Left lung (tissue), 10 donors: Measurements from ENCODE around the gene GUCA2B. TPM values are rescaled to one million over a fixed set of nuclear protein-coding genes. Genes with fewer than 3 reads are reported as not detected.

Experiments
- ATAC-seq: fragments of 200-7000 bp; cut with Tn5 transposase; one replicate; pipeline ENCODE4 v1.9.1; 2020; ENCODE audit warnings: moderate library complexity
- DNase-seq, 4 donors: peaks; one replicate each; pipeline ENCODE4 v3.0.0-alpha.2; 2013 to 2020
- H3K27ac ChIP-seq, 2 donors: fragments of 200-600 bp; sonication (generic) in 1 of 2; one replicate each; pipeline versions ENCODE4 v1.5.0 to v1.8.0; 2020 to 2021
- H3K27me3 ChIP-seq, 2 donors: fragments of 200-600 bp; sonication (generic) in 1 of 2; one replicate each; pipeline versions ENCODE4 v1.5.0 to v1.8.0; 2020 to 2021
- H3K36me3 ChIP-seq, 2 donors: fragments of 200-600 bp; sonication (generic) in 1 of 2; one replicate each; pipeline versions ENCODE4 v1.5.0 to v1.8.0; 2020 to 2021
- H3K4me1 ChIP-seq, 2 donors: fragments of 200-600 bp; one replicate each; pipeline ENCODE4 v1.8.0; 2021
- H3K4me3 ChIP-seq, 2 donors: fragments of 200-600 bp; sonication (generic) in 1 of 2; one replicate each; pipeline versions ENCODE4 v1.5.0 to v1.8.0; 2020 to 2021; ENCODE audit warnings: mild to moderate bottlenecking in 1 of 2
- H3K9me3 ChIP-seq, 2 donors: fragments of 200-600 bp; sonication (generic) in 1 of 2; one replicate each; pipeline versions ENCODE4 v1.5.0 to v1.8.0; 2020 to 2021
- intact Hi-C, 2 donors: fragments of 100-400 bp; cut with DNase I; formaldehyde crosslinking; loops; one replicate each; pipeline versions ENCODE4 v1.11.2 to v1.14.2; 2022
- polyA plus RNA-seq, 6 donors: library from polyadenylated mRNA; unstranded; fragments of 120-200 nt; gene quantifications; one replicate each; pipeline ENCODE4 v1.2.1, GENCODE V29; 2013; ENCODE audit not compliant: insufficient read length in 6 of 6
- total RNA-seq, 2 donors: library from RNA; stranded (reverse); fragmentation: NEBNext Ultra II Directional; extraction: Animal tissue kit (Norgen Biotek cat#: 25700); gene quantifications; one replicate each; pipeline ENCODE4 v1.2.1, GENCODE V29; 2021
- TF ChIP-seq, protein P1 (sequence below), 2 donors: fragments of 200-600 bp; sonication (generic) in 1 of 2; IDR thresholded peaks; one replicate each; pipeline versions ENCODE4 v1.5.0 to v1.8.0; 2021; ENCODE audit warnings: antibody characterized with exemption in 2 of 2
- donor health status: DM: no; HTN: yes; CAD: no.
- donor health status: DM: no; HTN: no; CAD: no.

Gene GUCA2B
- total and polyA plus RNA-seq, 8 donors = not detected

DNA sequence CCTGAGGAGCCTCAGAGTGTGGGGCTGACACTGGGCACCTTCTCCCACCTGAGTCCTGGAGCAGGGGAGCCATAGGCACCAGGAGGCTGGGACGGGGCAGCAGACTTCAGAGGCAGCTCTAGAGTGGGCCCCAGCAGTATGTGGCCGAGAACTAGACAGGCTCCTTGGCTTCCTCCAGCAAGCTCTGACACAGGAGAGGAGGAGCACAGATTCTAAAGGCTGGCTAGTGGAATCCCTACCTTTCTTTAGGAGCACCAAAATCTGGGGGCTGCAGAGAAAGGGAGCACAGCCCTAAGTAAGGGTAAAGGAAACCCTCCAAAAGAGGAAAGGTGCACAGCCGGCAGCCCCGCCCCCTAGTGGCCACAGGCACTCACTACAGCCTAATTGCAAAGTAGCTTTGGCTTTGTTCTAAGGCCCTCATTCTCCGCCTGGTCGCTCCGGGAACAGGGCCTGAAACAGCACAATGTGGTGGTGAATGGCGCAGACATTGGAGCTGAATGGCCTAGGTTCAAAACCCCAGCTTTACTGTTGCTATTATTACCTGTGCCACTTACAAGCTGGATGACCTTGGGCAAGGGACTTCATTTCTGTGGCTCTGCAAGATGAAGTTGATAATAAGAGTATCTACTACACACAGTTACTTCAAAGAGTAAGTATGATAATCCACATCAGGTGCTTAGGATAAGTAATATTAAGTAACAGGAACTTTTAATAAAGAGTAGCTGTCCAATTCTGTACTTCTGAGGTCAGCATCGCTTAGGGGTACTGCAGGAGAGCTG is 20.1 kb downstream of the GUCA2B start:
- ATAC-seq (peak; percentile 65), DNase-seq (peak in 3 of 4 donors; percentile 42 to 89 (median 64))
- no peaks in the 10 kb centered on the region for H3K36me3 ChIP-seq
- TF ChIP-seq, protein P1, sequence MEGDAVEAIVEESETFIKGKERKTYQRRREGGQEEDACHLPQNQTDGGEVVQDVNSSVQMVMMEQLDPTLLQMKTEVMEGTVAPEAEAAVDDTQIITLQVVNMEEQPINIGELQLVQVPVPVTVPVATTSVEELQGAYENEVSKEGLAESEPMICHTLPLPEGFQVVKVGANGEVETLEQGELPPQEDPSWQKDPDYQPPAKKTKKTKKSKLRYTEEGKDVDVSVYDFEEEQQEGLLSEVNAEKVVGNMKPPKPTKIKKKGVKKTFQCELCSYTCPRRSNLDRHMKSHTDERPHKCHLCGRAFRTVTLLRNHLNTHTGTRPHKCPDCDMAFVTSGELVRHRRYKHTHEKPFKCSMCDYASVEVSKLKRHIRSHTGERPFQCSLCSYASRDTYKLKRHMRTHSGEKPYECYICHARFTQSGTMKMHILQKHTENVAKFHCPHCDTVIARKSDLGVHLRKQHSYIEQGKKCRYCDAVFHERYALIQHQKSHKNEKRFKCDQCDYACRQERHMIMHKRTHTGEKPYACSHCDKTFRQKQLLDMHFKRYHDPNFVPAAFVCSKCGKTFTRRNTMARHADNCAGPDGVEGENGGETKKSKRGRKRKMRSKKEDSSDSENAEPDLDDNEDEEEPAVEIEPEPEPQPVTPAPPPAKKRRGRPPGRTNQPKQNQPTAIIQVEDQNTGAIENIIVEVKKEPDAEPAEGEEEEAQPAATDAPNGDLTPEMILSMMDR (IDR thresholded peaks at IDR 0.05) = peak; percentile 95 to 97
- no peaks in the 10 kb centered on the region for H3K27me3 ChIP-seq
- H3K4me3 ChIP-seq = no peak overlapping the region
- no peaks in the 10 kb centered on the region for H3K9me3 ChIP-seq
- peaks cover 19 to 50% of the 10 kb centered on the region in 2 donors for H3K4me1 ChIP-seq
- intact Hi-C loops = no loop called here
- H3K27ac ChIP-seq = no peak overlapping the region

DNA sequence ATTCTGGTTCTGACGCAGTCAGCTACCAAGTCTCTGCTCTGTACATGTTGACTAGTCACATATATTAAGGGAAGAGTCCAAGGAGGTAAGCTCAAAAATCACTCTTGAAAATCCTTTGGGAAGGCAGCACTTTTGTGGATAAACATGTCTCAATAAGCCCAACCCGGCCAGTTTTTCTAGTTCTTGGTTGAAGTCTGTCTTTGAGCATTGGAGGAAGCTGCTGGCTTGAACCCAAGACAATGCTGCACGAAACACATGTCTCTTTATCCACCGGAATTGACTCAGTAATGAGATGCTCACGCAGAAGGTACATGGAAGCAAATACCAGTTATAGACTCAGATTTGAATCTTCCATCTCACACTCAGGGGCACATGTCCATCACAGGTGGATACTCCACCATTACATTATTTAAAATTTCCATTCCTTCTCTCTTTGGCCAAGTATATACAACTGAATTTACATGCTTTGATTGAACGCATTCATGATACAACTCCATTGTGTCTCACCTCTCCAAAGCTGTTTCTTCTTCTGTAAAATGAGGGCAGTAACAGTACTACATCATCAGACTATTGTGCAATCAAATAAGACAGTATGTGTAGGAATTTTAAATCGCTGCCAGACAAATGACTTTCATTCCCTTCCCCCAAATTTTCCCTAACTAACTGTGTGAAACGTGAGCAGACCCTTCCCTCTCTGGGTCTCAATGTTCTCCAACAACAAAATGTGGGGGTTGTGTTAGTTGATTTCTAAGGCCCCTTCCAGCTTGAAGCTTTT is 20.9 kb downstream of the GUCA2B start:
- Histone ChIP-seq H3K4me1 (peaks cover 25 to 55% of the 10 kb centered on the region in 2 donors), H3K4me3 (no peak overlapping the region), H3K36me3 (peaks cover 0 to 6% of the 10 kb centered on the region in 2 donors), H3K9me3 (no peaks in the 10 kb centered on the region), H3K27ac (no peak overlapping the region), H3K27me3 (no peaks in the 10 kb centered on the region)
- ATAC-seq (no peak), DNase-seq (peak in 2 of 4 donors; percentile 34 to 58)
- TF ChIP-seq, protein P1 (IDR thresholded peaks at IDR 0.05) = no peak
- intact Hi-C loops = no loop called here

DNA sequence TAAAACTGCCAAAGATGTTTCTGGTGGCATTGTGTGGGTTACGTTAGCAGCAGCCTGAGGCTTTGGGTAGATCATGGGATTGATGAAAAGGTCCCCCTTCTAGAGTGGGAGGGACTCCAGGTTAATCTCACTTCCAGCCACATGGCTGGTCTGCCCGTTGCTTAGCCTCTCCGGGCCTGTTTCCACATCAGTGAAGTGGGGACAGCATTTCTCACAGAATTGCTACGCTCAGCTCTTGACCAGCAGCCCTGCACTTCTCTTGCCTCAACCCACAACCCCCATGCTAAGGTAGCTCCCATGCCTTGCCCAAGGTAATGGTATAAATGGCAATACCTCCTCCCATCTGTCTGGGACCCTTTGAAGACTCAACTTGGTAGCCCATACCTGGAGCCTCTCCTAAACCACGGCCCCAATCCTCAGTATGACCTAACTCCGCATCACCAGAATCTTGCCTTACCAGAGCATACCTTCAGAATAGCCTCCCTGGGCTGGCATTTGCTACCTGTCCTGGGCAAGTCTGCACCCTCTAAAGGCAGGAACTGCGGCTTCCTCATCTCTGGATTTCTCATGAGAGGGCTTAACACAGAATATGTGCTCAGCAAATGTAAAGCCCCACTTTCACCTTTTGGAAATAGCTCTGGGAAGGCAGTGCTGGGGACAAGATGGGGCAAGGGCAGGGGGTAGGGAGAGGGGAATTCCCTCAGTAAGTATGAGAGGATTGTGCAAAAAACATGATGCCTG is 22.3 kb downstream of the GUCA2B start:
- Histone ChIP-seq H3K4me3 (no peak overlapping the region), H3K27ac (no peak overlapping the region), H3K4me1 (peaks cover 33 to 59% of the 10 kb centered on the region in 2 donors), H3K36me3 (peaks cover 0 to 16% of the 10 kb centered on the region in 2 donors), H3K9me3 (no peaks in the 10 kb centered on the region), H3K27me3 (no peaks in the 10 kb centered on the region)
- intact Hi-C loops = no loop called here
- TF ChIP-seq, protein P1 (IDR thresholded peaks at IDR 0.05) = no peak
- ATAC-seq = no peak
- DNase-seq = no peak

DNA sequence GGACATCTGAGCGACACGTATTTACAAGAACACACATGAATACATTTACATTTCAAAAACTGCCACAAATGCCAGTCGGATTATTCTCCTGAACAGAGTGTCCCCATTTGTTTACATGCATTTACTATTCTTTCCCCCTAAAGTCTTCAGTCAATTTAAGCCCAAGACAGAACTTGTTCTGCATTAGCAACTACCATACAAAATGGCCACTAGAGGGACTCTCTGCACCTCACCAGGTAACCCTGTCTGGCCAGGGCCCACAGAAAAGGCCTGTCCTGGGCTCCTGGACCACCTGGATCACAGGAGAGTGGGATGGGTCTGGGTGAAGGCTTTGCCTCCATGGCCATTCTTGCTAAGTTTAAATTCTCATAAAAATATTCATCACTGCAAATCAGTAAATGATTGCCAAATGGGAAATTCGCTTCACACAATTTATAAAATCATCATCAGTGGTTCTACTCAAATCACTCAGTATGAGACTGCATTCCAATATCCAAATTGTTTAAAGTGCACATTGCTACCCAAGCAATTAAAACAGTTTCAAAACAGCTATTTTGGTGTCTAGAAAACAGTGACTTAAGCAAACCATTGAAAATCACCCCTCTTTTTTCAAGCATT is 23.8 kb downstream of the GUCA2B start:
- H3K27me3 ChIP-seq = no peaks in the 10 kb centered on the region
- no peaks in the 10 kb centered on the region for H3K9me3 ChIP-seq
- H3K36me3 ChIP-seq = peaks cover 0 to 16% of the 10 kb centered on the region in 2 donors
- DNase-seq (peak in 1 of 4 donors; percentile 64), ATAC-seq (peak; percentile 68)
- H3K4me1 ChIP-seq = peaks cover 30 to 46% of the 10 kb centered on the region in 2 donors
- peak overlapping the region in 1 of 2 donors; percentile 30 for H3K27ac ChIP-seq
- H3K4me3 ChIP-seq = no peak overlapping the region
- intact Hi-C loops = no loop called here
- TF ChIP-seq, protein P1 (IDR thresholded peaks at IDR 0.05) = peak; percentile 51 to 62
